Thyroid gland (tissue), 4 donors: Measurements from ENCODE around the gene DRAXIN.

Experiments used
- CTCF ChIP-seq, 6 experiments: fragments of 200-600 bp in 3 of 6; fragments of 450-650 bp in 3 of 6; sonication (generic) in 3 of 6; IDR thresholded peaks; one replicate each; pipeline ENCODE4 v1.5.1; 2016 to 2019; ENCODE audit warnings: antibody characterized with exemption in 6 of 6, mild to moderate bottlenecking in 2 of 6, inconsistent platforms in 1 of 6, moderate library complexity in 1 of 6
- POLR2A ChIP-seq, 2 donors: fragments of 450-650 bp; IDR thresholded peaks; one replicate each; pipeline ENCODE4 v1.6.1; 2017; ENCODE audit warnings: antibody characterized with exemption in 2 of 2, mild to moderate bottlenecking in 2 of 2, moderate library complexity in 1 of 2

GRCh38 chr1:11643782-11644181, 47.7 kb upstream of the DRAXIN start:
- TF ChIP-seq CTCF (IDR thresholded peaks at IDR 0.05) = no peak
- no peak for TF ChIP-seq POLR2A (IDR thresholded peaks at IDR 0.05)
